ENCODE measurements around the gene ZNF850. TPM values are rescaled to one million over a fixed set of nuclear protein-coding genes. Genes with fewer than 3 reads are reported as not detected.
A peak's percentile ranks its signal among the peaks of the same experiment; 100 is the strongest.

The ZNF850 gene
- total and polyA plus RNA-seq, 9 of the 15 experiments (the other 6 are each of a cell fraction or from before 2014, with no cell fraction given), result 1.2 to 13.0 (median 5.9) TPM

GRCh38 chr19:36687214-36688056 lies 85.2 kb downstream of the ZNF850 start, which contains the start of gene ZNF567:
TSS of gene ZNF567 (plus strand) at chr19:36687612. CDS start at chr19:36694868, 7,256 bp downstream.
- ChIA-PET CTCF (ENCODE audit: low intra/inter-chr PET ratio) (no interaction called here), POLR2A (interaction anchor here (0.9 to 1.0 kb wide), 2 partner anchors 17 to 198 kb away, joined by 3 read pairs; partner anchors contain the start of gene ZNF566)
- Histone ChIP-seq H3K79me2 (ENCODE audit: control insufficient read depth, insufficient read depth, low read length) (peaks cover 19% of the 10 kb centered on the region), H3K27me3 (ENCODE audit: control insufficient read depth in 2 of 2, insufficient read depth in 2 of 2, low read length in 2 of 2) (no peaks in the 10 kb centered on the region), H3K4me2 (ENCODE audit: insufficient read depth, low read length) (peak within 1 kb of the TSS; percentile 93), H3K4me3 (peak within 1 kb of the TSS; percentile 84), H4K20me1 (replicated peaks; ENCODE audit: control insufficient read depth, insufficient read depth, low read length) (no peaks in the 10 kb centered on the region), H3K9me1 (ENCODE audit: control insufficient read depth, insufficient read depth, low read length) (no peaks in the 10 kb centered on the region), H2AFZ (ENCODE audit: low read depth, low read length) (peak within 1 kb of the TSS; percentile 87), H3K9me3 (replicated peaks; ENCODE audit: control insufficient read depth, insufficient read depth, low read depth, low read length) (peaks cover 2% of the 10 kb centered on the region), H3K4me1 (replicated peaks in 1 of 2; ENCODE audit: control insufficient read depth in 2 of 2, insufficient read depth in 2 of 2, low read length in 2 of 2) (peaks cover 3 to 7% of the 10 kb centered on the region in 2 experiments; a peak in 1 of 5 replicates), H3K36me3 (ENCODE audit: control insufficient read depth, insufficient read depth, low read length) (peaks cover 35% of the 10 kb centered on the region; the same call in 2 of the 3 replicates), H3K27ac (ENCODE audit: extremely low read depth, low read depth, low read length) (peak within 1 kb of the TSS; percentile 80), H3K9ac (ENCODE audit: insufficient read depth in 1 of 2, low read depth in 2 of 2, low read length in 2 of 2) (peak within 1 kb of the TSS; percentile 90 to 92)
- in situ Hi-C loops (cut with MboI) (no loop called here), intact Hi-C loops (cut with micrococcal nuclease) (no loop called here)
- TSS peak; percentile 69 for BruUV-seq (replicated peaks)
- WGBS (ENCODE audit: insufficient coverage, low coverage, missing lambda C conversion rate), result 6% methylated on average over 65 of the region's 69 CpGs
- FAIRE-seq, result peak; percentile 91
- peak; percentile 92 to 96 (median 95) for DNase-seq (ENCODE audit: extremely low read depth in 1 of 4, low spot score in 3 of 4)
- ATAC-seq, result peak; percentile 96
- TF ChIP-seq MEIS2 (IDR thresholded peaks at IDR 0.05; ENCODE audit: partially characterized antibody) (peak; percentile 81), NFE2L1 (tag; IDR thresholded peaks at IDR 0.05; ENCODE audit: borderline replicate concordance, low read depth) (no peak), ZNF766 (CRISPR knock-in tag; conservative IDR thresholded peaks at IDR 0.05) (peak; percentile 69; the same call in 1 of the 2 replicates), RBBP5 (IDR thresholded peaks at IDR 0.05; ENCODE audit: borderline replicate concordance, insufficient read depth, low read length, poor library complexity, severe bottlenecking) (peak; percentile 45), ZNF12 (CRISPR knock-in tag; IDR thresholded peaks at IDR 0.05) (no peak), PTBP1 (IDR thresholded peaks at IDR 0.05; ENCODE audit: low read depth, low read length) (no peak), SIRT6 (IDR thresholded peaks at IDR 0.05; ENCODE audit: low read depth, low read length) (no peak), CTBP1 (IDR thresholded peaks at IDR 0.05; ENCODE audit: borderline replicate concordance) (peak; percentile 62; the same call in 1 of the 2 replicates), RREB1 (CRISPR knock-in tag; IDR thresholded peaks at IDR 0.05) (no peak), ZNF121 (CRISPR knock-in tag; conservative IDR thresholded peaks at IDR 0.05) (no peak), ZNF707 (CRISPR knock-in tag; conservative IDR thresholded peaks at IDR 0.05) (no peak), ELF1 (tag; IDR thresholded peaks at IDR 0.05) (peak; percentile 77), ZFX (CRISPR knock-in tag; IDR thresholded peaks at IDR 0.05) (peak; percentile 50), ZNF140 (CRISPR knock-in tag; IDR thresholded peaks at IDR 0.05) (no peak), HDAC1 (IDR thresholded peaks at IDR 0.05) (no peak; a peak in 2 of 4 replicates), RBM34 (IDR thresholded peaks at IDR 0.05; ENCODE audit: borderline replicate concordance, insufficient read depth, low read length) (no peak)

All from K562 (cell line).